Activated effector memory CD4-positive, alpha-beta T cell treated with Interleukin-2 at 50 U/mL for 16 hours (primary cell): Measurements from ENCODE around the gene EP400.

Experiments
- DNase-seq: peaks from one replicate; pipeline ENCODE4 v3.0.0-alpha.2; 2020

The EP400 gene

DNA sequence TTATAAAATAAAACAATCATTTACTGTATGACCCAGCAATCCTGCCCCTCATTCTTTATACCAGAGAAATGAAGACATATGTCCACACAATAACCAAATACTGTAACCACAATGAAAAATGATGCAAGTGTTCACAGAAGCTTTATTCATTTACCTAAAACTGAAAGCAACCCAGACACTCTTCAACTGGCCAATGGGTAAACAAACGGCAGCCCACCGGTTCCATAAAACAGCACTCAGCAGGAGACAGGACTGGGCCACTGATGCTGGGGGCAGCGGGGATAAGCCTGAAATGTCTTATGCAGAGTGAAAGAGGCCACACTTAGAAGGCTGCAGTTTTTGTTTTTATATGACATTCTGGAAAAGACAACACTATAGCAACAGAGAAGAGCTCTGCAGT is 179.3 kb downstream of the EP400 start:
- DNase-seq, result no peak

DNA sequence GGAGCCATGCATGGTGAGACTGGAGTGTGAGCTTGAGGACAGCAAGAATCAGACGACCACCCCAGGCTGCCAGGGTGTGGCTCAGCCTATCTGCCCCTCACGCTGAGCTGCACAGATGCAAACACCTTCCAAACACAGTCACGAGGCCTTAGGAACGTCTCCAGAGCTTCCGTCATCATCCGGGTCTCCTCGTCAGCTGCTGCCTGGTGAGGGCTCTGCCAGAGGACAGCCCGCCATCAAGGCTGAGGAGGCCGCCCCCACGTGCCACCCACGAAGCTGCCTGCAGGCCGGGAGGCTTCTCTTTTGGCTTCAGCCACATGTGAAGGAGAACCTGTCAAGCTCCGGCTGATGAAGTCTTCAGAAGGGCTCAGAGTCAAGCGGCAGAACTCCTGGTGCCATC is 180.9 kb downstream of the EP400 start:
- DNase-seq, result no peak
